ENCODE measurements around the gene EXOC5. TPM values are rescaled to one million over a fixed set of nuclear protein-coding genes. Genes with fewer than 3 reads are reported as not detected.

The EXOC5 gene, protein sequence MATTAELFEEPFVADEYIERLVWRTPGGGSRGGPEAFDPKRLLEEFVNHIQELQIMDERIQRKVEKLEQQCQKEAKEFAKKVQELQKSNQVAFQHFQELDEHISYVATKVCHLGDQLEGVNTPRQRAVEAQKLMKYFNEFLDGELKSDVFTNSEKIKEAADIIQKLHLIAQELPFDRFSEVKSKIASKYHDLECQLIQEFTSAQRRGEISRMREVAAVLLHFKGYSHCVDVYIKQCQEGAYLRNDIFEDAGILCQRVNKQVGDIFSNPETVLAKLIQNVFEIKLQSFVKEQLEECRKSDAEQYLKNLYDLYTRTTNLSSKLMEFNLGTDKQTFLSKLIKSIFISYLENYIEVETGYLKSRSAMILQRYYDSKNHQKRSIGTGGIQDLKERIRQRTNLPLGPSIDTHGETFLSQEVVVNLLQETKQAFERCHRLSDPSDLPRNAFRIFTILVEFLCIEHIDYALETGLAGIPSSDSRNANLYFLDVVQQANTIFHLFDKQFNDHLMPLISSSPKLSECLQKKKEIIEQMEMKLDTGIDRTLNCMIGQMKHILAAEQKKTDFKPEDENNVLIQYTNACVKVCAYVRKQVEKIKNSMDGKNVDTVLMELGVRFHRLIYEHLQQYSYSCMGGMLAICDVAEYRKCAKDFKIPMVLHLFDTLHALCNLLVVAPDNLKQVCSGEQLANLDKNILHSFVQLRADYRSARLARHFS
- total RNA-seq (2014; rRNA removed; shearing (Covaris generic)) = 37.6 and 46.5 TPM in 2 replicates
- 15.7 and 31.7 TPM in 2 replicates for polyA plus RNA-seq (2014; cell fraction: nucleus; rRNA removed)

DNA sequence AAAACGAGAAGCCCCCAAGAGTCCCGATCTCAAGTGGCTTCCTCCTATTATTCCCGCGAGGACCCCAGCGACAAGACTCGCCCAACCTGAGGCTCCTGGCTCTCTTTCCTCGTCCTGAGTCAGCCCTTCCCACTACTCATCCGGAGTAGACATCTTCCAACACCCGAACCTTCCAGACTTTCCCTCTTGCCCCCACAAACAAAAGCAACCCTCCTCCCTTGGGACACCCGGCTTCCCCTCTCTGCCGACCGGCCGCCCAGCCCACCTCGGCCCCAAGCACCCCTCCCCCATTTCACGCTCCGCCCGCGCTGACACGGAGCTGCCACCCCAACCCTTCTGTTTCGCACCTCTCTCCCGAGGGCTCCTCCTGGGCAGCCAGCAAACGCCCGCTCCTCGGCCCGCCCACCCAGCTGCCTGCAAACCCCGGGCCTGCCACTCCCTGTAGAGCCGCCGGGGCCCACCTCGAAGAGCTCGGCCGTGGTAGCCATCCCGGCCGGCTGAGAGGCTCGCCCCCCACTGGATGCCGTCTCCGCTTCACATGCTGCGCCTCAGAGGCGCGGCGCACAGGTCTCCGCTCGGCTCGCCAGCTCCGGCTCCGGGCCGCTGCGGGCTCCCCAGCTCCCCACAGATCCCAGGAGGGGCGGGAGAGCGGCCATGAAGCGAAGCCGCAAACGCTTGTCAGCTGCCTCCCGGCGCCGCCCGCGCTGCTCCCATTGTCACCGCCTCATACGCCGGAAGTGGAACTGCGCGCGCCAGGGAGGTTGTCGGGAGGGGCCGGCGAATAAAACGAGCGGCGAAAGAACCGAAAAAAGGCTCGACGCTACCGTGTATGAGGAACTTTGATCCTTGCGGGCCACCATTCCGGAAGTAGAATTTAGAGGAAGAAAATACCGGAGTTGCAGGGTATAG is at the start of gene EXOC5, which contains the start of gene AP5M1:
Gene EXOC5 (minus strand): TSS at position 745 of the 909 bp plus-strand sequence. CDS start 257 bp downstream, at position 488.
Gene AP5M1 (plus strand): TSS at position 811 of the 909 bp plus-strand sequence. CDS start 344 bp downstream, outside the sequence.
- peak; percentile 86 for DNase-seq (ENCODE audit: extremely low read depth, low read depth)

DNA sequence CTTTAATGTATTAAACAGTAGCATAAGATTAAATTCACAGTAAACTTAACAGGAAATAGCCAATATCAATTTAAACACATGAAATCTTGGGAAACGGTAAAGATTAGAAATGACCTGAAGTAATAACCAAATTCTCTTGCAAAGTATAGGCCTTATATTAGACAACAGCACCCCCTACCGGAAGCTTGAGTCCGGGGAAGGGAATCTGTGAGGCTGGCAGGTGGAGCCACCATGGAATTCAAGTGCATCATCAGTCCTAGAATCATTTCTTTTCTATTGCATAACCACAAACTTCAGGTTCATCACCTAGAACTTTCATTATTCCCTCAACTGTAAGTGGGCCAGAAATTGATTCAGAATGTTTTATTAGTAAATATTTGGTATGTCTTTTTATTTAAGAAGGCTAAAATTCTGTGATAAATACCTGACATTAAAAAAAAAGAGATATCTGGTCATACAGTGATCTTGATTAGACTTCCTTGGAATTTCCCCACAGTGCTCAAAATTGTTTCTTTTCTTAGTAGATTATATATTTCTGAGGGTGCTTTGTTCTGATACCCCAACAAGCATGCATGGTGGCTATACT is 48.6 kb upstream of the EXOC5 start:
- DNase-seq (ENCODE audit: extremely low read depth, low read depth) = peak; percentile 82

DNA sequence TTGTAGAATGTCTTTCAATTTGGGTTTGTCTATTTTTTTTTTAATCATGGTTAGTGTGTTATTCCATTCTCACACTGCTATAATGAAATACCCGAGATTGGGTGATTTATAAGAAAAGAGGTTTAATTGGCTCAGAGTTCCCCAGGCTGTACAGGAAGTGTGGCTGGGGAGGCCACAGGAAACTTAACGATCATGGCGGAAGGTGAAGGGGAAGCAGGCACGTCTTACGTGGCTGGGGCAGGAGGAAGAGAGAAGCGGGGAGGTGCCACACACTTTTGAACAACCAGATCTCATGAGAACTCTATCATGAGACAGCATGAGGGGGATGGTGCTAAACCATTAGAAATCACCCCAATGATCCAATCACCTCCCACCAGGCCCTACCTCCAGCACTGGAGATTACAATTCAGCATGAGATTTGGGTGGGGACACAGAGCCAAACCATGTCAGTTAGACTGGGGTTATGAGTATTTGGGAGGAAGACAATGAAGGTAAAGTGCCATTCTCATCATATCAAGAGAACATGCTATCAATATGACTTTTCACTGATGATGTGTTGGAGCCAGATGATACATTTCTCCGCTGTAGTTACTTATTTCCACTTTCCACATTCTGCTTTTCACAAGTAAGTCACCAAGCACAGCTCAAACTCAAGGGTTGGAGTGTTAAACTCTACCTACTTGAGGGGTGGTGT is 45.8 kb upstream of the EXOC5 start:
- DNase-seq (ENCODE audit: extremely low read depth, low read depth) = no peak

DNA sequence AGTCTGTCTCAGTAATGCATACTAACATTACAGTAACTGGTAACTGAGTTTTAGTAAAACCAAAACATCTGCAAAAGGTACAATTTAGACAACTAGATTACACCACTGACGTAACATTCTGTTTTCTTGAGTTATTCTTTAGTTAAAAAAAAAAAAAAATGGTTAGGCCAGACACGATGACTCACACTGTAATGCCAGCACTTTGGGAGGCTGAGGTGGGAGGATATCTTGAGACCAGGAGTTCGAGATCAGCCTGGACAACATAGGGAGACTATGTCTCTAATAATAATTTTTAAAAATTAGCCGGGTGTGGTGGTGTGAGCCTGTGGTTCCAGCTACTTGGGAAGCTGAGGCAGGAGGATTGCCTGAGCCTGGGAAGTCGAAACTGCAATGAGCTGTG is 34.2 kb upstream of the EXOC5 start:
- DNase-seq (ENCODE audit: extremely low read depth, low read depth) = no peak

DNA sequence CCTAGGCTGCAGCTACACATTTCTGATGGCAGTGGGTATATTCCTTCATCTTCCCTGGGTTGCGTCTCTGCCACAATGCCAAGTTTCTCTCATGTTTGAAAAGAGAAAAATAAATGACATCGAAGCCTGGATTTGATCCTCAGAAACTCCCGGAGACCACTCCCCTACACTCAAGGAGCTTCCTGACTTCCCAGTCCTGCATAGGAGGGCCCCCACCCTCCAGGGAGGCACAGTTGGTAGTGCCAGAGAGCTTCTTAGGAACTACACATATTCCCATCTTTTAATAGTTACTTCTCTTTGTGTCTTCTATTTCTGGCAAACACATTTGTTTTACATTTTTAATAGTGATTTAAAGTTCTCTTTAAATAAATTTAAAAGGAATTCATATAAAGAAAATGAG is 30.8 kb upstream of the EXOC5 start:
- DNase-seq (ENCODE audit: extremely low read depth, low read depth) = no peak

DNA sequence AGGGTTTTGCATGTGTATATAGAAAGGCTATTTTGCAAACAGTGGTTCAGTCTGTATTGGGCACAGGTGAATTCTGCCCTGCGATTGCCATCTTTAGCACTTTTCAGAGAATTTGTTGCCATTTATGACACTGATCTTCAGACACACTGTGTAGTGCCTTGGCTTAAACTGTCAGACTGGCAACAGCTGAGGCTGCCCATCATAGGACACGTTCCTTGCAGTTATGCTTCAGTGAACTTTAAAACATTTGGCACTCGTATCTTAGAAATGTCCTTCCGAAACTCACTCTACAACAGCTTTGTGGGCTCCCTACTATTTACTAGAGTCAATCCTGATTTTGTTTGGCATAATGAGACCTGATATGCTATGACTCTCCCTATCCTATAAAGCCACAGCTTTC is 29.1 kb upstream of the EXOC5 start:
- no peak for DNase-seq (ENCODE audit: extremely low read depth, low read depth)

DNA sequence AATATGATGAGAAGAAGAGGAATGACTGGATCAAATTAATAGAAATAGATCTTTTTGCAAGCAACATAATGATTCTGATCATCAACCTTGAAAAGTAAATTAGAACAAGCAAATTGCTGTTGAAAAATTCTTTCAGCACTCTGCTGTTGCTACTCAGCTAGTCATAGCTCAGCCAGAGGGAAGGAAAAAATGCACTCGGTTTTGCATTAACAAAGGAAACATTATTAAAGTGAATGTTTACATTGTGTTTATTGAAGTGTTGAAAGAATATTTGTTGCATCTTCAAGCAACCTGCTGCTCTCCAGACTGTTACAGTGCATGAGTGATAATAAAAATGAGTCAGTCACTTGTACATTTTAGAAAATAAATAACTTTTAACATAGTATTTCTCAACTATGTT is 26.5 kb upstream of the EXOC5 start:
- DNase-seq (ENCODE audit: extremely low read depth, low read depth) = no peak

DNA sequence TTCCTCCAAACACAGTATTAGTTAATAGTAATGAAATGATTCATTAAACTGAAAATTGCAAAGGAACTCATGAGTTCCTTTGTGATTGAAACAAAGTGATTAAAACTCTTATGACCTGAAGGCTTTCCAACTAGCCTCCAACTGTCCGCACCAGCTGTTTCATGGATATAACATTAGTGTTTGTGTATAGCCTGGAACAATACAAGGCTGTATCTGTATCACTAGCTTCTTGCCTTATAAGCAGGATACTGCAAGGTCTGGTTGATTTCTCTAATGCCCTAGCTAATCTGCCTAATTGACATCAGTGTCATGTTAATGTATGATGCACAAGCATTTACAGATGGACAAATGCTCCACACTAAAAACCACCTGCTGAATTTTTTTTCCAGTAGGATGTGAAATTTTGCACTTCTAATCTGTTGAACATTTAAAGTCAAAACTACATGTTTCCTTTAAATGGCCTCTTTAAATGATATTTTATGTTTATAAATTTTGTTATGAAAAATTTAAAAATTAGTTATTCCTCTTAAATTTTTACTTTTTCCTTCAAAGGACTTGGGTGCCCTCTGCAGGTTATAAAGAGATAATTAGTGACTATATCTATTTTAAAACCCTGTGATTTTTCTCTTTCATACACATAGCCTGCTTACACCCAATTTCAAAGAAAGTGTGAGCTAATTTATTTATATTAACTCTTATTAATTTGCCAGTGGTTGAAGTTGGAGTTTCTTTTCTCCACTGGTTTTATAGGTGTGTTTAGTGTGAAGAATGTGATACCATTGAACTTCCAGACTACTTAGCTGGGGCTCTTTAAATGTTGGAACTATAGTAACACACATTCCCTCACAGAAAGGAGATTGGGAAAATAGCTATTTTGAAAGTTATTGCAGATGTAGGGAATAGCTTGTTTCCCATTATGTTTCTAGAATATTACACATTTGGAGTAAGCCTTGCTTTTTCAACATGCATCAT is 25.4 kb upstream of the EXOC5 start:
- DNase-seq (ENCODE audit: extremely low read depth, low read depth) = no peak

DNA sequence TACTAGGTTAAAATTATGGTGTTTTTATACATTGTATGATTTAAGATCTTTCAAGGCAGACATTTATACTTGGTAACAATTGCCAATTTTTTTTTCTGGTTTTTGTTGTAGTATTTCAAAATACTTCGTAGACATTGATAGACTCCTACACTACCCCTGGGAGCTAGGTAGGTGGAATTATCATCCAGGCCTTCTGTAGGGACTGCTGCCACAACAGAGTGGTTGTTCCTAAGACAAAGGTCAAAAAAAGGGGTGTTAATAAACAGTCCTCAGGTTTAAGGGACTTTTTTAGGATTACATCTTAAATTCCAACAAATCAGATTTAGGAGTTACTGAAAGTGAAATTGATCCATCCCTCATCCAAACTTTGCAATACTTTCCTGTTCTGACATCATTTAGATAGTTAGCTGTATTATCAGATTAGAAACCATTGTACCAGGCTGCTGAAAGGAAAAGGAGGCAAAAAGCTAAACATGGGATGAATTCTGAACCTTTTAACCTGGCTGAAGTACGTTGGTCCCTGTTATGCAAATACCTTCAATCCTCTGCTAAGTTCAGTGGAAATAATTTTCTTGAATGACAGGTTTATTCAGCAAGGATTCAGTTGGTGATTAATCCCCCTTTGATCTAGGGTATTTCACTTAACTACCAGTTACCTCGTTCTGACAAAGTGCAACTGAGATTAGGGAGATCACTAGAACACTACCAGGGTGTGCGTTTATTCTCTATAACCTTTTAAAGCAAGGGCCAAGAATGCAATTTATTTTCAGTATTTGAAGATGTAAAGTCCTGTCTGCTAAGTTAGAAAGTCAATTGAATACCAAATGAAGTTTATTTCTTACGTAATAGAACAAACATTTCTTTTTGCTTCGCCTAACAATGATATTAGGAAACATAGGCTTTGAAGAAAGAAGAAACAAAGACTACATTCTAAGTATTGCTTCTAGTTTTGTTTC is 23.3 kb upstream of the EXOC5 start:
- no peak for DNase-seq (ENCODE audit: extremely low read depth, low read depth)

DNA sequence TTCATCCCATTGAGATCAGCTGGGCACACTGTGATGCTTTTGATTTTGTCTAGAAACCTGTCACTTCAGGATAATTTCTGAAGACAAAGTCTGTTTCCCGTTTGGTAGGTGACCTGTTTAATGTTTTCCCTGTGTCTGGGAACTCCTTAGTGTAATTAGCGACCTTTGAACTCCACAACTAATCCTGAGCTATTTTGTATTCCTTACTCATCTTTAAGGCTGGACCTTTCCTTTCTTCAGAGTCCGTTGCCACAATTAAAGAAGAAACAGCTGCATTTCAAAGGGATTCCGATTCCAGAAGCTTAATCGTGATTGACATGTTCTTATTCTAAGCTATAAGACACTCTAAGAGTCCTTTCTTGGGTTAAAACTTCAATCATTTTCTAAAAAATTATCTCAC is 22.0 kb upstream of the EXOC5 start:
- DNase-seq (ENCODE audit: extremely low read depth, low read depth) = no peak

DNA sequence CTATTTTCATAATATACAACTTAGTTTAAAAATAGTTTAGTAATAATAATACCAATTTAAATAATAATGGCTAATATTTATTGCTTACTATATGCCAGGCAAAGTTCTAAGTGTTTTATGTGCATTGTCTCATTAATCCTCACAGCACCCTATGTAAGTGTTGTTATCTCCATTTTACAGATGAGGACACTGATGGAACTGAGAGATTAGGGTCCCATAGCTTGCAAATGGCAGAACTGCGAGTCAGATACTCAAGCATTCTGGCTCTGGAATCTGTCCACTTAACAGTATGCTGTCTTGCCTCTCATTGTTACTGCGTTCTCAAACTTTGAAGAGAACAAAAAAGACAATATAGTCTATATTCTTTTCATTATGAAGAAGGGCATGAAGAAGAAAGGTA is 19.0 kb upstream of the EXOC5 start:
- no peak for DNase-seq (ENCODE audit: extremely low read depth, low read depth)

DNA sequence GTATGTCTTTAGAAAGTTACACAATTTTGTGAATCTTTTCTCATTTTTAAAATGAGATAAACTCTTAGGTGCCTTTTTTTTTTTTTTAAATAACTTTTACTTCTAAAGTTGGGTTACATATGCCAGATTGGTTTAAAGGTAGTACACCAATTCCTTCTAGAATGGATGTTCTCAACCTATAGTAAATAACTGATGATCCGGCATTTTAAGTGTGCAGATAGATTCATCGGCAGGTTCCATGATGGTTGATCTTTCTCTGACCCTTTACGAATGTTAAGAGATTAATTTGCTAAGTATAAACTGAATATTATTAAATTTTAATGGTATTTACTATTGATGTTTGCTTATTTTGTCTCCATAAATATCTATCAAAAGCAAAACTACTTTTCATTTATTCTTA is 8.4 kb upstream of the EXOC5 start:
- DNase-seq (ENCODE audit: extremely low read depth, low read depth) = no peak

DNA sequence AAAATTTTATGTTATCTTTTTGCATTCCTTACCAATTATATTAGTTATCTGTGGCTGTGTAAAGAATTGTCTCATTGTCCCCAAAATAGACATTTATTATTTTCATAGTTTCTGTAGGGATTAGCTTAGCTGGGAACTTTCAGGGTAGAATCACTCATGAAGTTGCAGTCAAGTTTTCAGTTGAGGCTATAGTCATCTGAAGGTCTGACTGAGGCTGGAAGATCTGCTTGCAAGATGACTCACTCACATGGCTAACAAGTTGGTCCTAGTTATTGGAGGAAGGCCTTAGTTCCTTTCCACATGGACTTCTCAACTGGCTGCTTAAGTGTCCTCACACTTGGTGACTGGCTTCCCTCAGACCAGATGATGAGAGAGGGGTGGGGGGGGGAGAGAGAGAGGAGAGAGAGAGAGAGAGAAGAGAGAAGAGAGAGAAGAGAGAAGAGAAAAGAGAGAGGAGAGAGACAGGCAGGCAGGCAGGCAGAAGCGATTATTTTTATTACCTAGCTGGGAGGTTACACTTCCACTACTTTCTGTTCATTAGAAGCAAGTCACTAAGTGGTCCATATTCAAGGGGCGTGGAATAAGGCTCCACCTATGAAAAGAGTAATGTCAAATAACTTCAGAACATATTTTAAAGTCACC is 6.4 kb upstream of the EXOC5 start:
- no peak for DNase-seq (ENCODE audit: extremely low read depth, low read depth)

DNA sequence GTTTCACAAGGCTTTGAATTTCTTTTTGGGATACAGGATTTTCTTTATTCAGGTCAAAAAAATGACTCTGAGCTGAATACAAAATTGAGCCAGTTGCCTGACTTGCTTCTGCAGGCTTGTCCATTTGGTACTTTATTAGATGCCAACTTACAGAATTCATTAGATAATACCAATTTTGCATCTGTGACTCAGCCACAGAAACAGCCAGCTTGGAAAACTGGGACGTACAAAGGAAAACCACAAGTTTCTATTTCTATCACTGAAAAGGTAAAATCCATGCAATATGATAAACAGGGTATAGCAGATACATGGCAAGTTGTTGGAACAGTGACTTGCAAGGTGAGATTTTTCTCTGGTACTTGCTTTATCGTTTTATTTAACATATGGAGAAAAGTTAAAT is 5.8 kb upstream of the EXOC5 start:
- no peak for DNase-seq (ENCODE audit: extremely low read depth, low read depth)

DNA sequence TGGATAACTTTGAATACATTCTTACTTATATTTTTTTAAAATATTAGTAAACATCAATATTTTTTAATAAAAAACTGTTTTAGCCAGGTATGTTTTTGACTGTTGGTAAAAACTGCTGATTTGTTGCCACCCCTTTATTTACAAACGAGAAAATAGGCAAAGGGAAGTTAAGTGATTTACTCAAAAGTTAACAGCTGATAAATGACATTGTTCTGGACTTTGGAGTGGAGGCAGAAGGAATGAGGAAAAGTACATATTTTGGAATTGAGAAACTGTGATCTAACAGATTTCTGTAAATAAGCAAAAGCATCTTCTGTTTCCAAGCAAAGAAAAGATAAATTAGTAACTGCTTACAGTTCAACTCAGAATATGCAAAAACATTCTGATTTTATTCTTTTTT is 4.5 kb upstream of the EXOC5 start:
- no peak for DNase-seq (ENCODE audit: extremely low read depth, low read depth)

DNA sequence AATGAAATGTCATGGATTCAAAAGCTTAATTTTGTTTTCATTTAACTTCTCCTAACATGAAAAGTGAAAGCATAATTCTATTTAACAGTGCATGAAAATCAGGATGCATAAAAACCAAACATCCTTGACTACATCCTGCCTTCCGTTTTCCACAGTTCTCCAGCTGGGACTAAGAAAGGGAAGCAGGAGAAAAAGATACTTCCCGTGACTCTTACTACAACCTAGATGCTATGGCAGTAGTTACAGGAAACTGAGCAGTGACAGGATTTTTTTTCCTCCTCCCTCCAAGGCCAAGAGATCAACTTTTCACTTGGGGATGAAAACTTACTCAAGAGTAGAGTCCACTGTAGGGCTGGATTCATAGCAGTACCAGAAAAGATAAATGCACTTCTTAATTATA is 2.6 kb downstream of the EXOC5 start:
- DNase-seq (ENCODE audit: extremely low read depth, low read depth) = no peak

DNA sequence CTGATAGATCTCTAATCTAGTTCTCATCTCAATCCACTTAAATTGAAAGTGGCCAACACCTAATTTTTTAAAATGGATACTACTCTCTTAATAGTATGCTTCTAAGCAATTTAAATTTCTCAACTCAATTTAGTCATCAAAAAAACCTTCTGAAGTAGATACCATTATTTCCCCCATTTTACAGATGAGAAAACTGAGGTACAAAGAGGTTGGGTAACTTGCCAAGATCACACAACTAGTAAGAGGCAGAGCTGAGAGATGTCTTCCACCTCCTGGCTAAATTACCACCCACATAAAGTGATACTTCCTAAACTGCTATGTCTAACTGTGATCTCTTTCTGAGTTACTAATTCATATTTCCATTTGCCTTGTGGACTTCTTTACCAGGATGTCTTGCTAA is 6.6 kb downstream of the EXOC5 start:
- DNase-seq (ENCODE audit: extremely low read depth, low read depth) = no peak

Data from NCI-H460 (cell line).